GM19468 (cell line): Measurements from ENCODE around the gene LRRC23.

Experiments
- ATAC-seq: cut with Tn5 transposase; IDR thresholded peaks from one replicate; pipeline ENCODE4 v1.9.1; 2021; ENCODE audit warnings: mild to moderate bottlenecking, moderate library complexity, moderate number of reproducible peaks; ENCODE audit not compliant: unreplicated experiment; ENCODE audit errors: extremely low read depth

Gene LRRC23

GRCh38 chr12:6954316-6955107, 49.9 kb downstream of the LRRC23 start:
- no peak for ATAC-seq

GRCh38 chr12:6955108-6956020, 50.7 kb downstream of the LRRC23 start:
- ATAC-seq = no peak

- no peak for ATAC-seq
These were observed 51.6 kb downstream of the LRRC23 start for GRCh38 chr12:6956021-6956727.

- ATAC-seq = no peak
These were observed 52.6 kb downstream of the LRRC23 start for GRCh38 chr12:6957151-6957701.

GRCh38 chr12:6957741-6958608, 53.4 kb downstream of the LRRC23 start:
- no peak for ATAC-seq

- no peak for ATAC-seq
These were observed 54.0 kb downstream of the LRRC23 start for GRCh38 chr12:6958609-6959057.

- no peak for ATAC-seq
These were observed 54.6 kb downstream of the LRRC23 start for GRCh38 chr12:6959058-6959804.

GRCh38 chr12:6959805-6960592, 55.4 kb downstream of the LRRC23 start:
- no peak for ATAC-seq

- ATAC-seq = no peak
These were observed 56.1 kb downstream of the LRRC23 start for GRCh38 chr12:6960593-6961277.

GRCh38 chr12:6961278-6961694, 56.7 kb downstream of the LRRC23 start:
- no peak for ATAC-seq

GRCh38 chr12:6961695-6962284, 57.2 kb downstream of the LRRC23 start:
- no peak for ATAC-seq

GRCh38 chr12:6962285-6963015, 57.8 kb downstream of the LRRC23 start:
- ATAC-seq = no peak

- no peak for ATAC-seq
These were observed 58.6 kb downstream of the LRRC23 start for GRCh38 chr12:6963016-6963731.
